Body of pancreas (tissue), 4 donors: Measurements from ENCODE around the gene DAZAP1. TPM values are rescaled to one million over a fixed set of nuclear protein-coding genes. Genes with fewer than 3 reads are reported as not detected.

Source experiments
- ATAC-seq: fragments of 150-250 bp; one replicate; pipeline ENCODE4 v1.9.1; 2016
- DNase-seq, 4 donors: peaks; one replicate each; pipeline ENCODE4 v3.0.0-alpha.2; 2019
- H3K27ac ChIP-seq, 4 donors: fragments of 200-600 bp; sonication (generic); 1 replicate in 3 of 4; 2 replicates in 1 of 4; pipeline versions ENCODE4 v1.5.1 to v1.6.1; 2016 to 2019; ENCODE audit warnings: mild to moderate bottlenecking in 1 of 4, mixed read lengths in 1 of 4, moderate library complexity in 1 of 4
- H3K27me3 ChIP-seq, 2 donors: fragments of 200-600 bp; sonication (generic); one replicate each; pipeline ENCODE4 v1.6.0; 2016; ENCODE audit warnings: mild to moderate bottlenecking in 1 of 2
- H3K36me3 ChIP-seq, 2 donors: fragments of 200-600 bp; sonication (generic); replicated peaks in 1 of 2; 2 replicates each; pipeline ENCODE4 v1.5.1; 2016; ENCODE audit warnings: low read depth in 2 of 2; ENCODE audit not compliant: insufficient read depth in 1 of 2
- H3K4me1 ChIP-seq: fragments of 200-600 bp; sonication (generic); one replicate; pipeline ENCODE4 v1.6.0; 2016
- H3K4me3 ChIP-seq, 2 donors: fragments of 200-600 bp; sonication (generic); 1 replicate in 1 of 2; 2 replicates in 1 of 2; pipeline ENCODE4 v1.5.1; 2016 to 2019
- H3K9me3 ChIP-seq, 3 donors: fragments of 200-600 bp; sonication (generic); 1 replicate in 2 of 3; 2 replicates in 1 of 3; pipeline ENCODE4 v1.5.1; 2016
- POLR2A ChIP-seq, 3 donors: fragments of 450-650 bp; IDR thresholded peaks; one replicate each; pipeline ENCODE4 v1.6.1; 2016; ENCODE audit warnings: antibody characterized with exemption in 3 of 3, mild to moderate bottlenecking in 2 of 3
- whole genome bisulfite sequencing, 2 donors: methylation state at CpG; one replicate each; pipeline ENCODE4 v1.1.5; 2017; 5-methylcytosine and 5-hydroxymethylcytosine counted together
- intact Hi-C: fragments of 100-400 bp; cut with DNase I; formaldehyde crosslinking; loops from one replicate; pipeline ENCODE4 v1.15.1; 2023
- total RNA-seq, 2 donors: library from RNA; depleted of rRNA; stranded (reverse); fragments of >200 nt; gene quantifications; one replicate each; pipeline ENCODE4 v1.1.0, GENCODE V29; 2016
- TF ChIP-seq, protein P1 (sequence below), 7 experiments: fragments of 450-650 bp in 4 of 7; fragments of 200-600 bp in 3 of 7; sonication (generic) in 3 of 7; IDR thresholded peaks; one replicate each; pipeline ENCODE4 v1.5.1; 2016 to 2019; ENCODE audit warnings: antibody characterized with exemption in 7 of 7

Gene DAZAP1
- total RNA-seq, 2 donors from 2014 or later, result 25.4 to 63.3 TPM

DNA sequence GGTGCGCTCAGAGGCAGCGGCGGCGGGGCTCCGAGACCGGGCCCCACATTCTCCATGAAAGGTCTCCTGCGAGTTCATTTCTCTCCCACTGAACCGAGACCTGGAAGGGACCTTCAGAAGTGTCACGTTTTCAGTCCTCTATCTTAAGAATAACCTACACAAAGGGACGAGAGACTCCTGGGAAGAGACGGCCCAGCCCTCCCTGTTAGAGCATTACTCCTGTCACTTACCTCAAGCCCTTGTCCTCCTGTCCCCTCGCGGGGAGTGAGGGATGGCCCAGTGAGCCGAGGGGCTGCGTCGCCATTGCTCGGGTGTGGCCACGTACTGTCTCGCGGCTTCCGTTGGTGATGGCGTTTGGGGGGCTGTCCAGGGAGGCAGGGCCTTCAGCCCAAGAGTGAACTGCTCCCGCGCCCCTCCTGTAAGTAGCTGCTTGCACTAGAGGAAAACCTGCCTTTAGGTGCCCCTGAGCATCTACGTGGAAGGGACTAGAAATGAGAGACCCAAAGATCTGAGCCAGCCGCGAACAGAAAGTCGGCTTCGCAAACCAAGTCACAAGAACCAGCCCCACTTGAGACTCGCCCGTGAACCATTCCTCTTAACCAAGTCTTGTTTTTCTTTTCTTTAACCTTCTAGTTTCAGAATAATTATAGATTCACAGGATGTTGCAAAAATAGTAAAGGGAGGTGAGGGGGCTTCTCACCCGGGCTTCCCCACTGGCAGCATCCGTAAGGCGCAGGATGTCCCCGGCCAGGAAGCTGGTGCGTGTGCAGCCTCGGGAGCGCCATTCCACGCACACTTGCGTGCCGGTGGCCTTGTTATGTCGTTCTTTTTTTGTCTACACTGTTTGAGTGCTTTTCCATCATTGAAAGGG is 44.8 kb upstream of the DAZAP1 start:
- H3K4me3 ChIP-seq, result no peak overlapping the region
- no peak for ATAC-seq

DNA sequence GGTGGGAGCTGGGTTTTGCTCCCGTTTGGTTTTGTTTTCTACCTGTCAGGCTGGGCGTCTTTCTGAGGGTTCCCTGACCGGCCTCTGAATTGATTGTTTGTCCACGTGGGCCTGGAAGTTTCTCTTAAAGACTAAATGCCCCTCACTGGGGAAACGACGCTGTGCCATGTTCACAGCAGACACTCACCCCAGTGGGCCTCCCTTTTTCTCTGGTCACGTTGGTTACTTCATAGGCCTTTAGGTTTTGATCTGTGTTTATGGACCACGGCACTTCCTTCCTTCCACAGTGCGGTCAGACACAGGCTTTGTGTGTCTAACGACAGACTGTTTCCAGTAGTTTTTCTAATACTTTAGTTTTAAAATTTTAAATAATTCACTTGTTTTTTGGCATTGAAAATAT is 43.8 kb upstream of the DAZAP1 start:
- TF ChIP-seq POLR2A (IDR thresholded peaks at IDR 0.05), result no peak
- TF ChIP-seq, protein P1, sequence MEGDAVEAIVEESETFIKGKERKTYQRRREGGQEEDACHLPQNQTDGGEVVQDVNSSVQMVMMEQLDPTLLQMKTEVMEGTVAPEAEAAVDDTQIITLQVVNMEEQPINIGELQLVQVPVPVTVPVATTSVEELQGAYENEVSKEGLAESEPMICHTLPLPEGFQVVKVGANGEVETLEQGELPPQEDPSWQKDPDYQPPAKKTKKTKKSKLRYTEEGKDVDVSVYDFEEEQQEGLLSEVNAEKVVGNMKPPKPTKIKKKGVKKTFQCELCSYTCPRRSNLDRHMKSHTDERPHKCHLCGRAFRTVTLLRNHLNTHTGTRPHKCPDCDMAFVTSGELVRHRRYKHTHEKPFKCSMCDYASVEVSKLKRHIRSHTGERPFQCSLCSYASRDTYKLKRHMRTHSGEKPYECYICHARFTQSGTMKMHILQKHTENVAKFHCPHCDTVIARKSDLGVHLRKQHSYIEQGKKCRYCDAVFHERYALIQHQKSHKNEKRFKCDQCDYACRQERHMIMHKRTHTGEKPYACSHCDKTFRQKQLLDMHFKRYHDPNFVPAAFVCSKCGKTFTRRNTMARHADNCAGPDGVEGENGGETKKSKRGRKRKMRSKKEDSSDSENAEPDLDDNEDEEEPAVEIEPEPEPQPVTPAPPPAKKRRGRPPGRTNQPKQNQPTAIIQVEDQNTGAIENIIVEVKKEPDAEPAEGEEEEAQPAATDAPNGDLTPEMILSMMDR (IDR thresholded peaks at IDR 0.05), result no peak
- Histone ChIP-seq H3K4me1 (peaks cover 14% of the 10 kb centered on the region), H3K36me3 (peaks cover 0 to 4% of the 10 kb centered on the region in 2 donors), H3K4me3 (no peak overlapping the region), H3K9me3 (no peaks in the 10 kb centered on the region), H3K27ac (no peak overlapping the region), H3K27me3 (no peaks in the 10 kb centered on the region)
- 71 to 80% methylated on average over 9 to 10 of the region's 10 CpGs for WGBS, 2 donors
- ATAC-seq (no peak), DNase-seq (no peak)
- intact Hi-C loops, result no loop called here

More for the DNA sequence above, 44.8 kb upstream of the DAZAP1 start:
- H3K4me1 ChIP-seq, result peaks cover 14% of the 10 kb centered on the region
- WGBS, 2 donors, result 82 to 92% methylated on average over 30 to 42 of the region's 42 CpGs
- intact Hi-C loops, result no loop called here
- DNase-seq, result no peak
- H3K27ac ChIP-seq, result no peak overlapping the region
- no peak for TF ChIP-seq POLR2A (IDR thresholded peaks at IDR 0.05)
- H3K36me3 ChIP-seq, result peaks cover 0 to 6% of the 10 kb centered on the region in 2 donors
- H3K27me3 ChIP-seq, result no peaks in the 10 kb centered on the region
- H3K9me3 ChIP-seq, result no peaks in the 10 kb centered on the region

DNA sequence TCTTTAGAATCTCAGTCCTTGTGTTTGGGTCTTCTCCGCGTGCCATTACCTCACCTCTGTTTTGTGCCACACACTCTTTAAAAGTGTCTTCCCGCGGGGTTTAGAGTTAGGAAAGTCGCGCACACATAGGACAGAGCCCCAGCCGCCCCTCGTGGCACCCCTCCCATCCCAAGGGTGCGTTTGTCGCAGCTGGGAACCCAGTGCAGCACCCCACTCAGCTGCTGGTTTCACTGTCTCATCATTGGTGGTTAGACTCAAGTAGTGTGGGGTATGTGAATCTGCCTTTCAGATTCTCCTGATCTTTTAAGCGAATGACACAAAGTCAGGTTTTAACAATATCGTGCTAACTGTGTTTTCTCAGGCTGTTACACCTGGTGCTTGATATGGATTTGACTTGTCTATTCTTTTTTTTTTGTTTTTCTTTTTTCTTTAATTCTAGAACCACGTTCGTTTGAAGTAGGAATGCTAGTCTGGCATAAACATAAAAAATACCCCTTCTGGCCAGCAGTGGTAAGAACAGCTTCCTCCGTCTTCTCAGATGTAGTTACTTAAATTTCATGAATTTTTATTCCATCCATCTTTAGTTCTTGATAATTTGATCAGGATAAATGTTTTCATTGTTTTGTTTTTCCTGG is 43.2 kb upstream of the DAZAP1 start:
- Histone ChIP-seq H3K9me3 (no peaks in the 10 kb centered on the region), H3K27me3 (no peaks in the 10 kb centered on the region), H3K4me1 (peaks cover 14% of the 10 kb centered on the region), H3K27ac (no peak overlapping the region), H3K36me3 (peaks cover 0 to 2% of the 10 kb centered on the region in 2 donors), H3K4me3 (no peak overlapping the region)
- DNase-seq, result no peak
- WGBS, 2 donors, result 76 to 88% methylated on average over 14 to 15 of the region's 15 CpGs
- ATAC-seq, result no peak
- intact Hi-C loops, result no loop called here
- no peak for TF ChIP-seq POLR2A (IDR thresholded peaks at IDR 0.05)
- TF ChIP-seq, protein P1 (IDR thresholded peaks at IDR 0.05), result peak in 1 of 7 experiments; percentile 17

DNA sequence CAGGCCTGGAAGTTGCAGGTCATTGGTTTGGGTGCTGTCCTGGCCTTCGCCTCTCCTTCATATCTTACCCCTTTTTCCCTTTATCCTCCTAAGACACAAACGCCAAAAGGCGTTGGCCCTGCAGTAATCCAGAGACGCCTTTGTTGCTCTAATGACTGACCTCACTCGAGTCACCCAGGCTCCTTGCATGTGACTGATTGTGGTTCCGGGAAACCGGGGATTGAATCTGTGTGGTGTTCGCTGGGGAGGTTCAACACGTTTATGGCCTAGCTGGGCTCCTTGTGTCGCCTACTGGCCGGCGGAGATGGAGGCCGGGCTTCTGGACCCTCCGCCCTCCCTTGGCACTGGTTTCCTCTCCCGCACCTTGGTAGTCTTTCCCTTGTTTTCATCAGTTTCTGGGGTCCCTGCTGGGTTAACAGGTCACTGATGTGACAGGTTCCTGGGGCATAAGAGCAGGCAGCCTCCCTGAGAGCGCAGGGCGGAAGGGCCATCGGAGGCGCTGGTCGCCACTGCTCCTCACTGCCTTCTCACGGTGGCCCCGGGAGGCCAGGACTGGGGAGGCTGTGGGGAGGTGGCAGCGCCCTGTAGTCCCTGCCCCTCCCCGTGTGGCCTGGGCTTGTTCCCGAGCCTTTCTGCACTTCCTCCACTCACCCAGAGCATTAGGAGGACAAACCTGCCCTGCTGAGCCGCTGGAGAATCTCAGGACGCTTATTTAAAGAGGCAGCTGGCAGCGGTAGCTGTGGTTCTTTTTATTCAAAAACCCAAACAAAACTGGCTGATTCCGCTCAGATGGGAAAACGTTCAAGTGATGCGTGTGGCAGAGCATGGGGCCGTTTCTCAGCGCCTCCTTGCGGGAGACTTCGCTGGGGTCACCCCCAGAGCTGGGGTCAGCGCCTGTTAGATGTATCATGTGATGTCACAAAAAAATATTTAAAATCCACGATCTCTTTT is 41.8 kb upstream of the DAZAP1 start:
- no peak for TF ChIP-seq POLR2A (IDR thresholded peaks at IDR 0.05)
- Histone ChIP-seq H3K36me3 (peaks cover 0 to 6% of the 10 kb centered on the region in 2 donors), H3K4me1 (peaks cover 9% of the 10 kb centered on the region), H3K27me3 (no peaks in the 10 kb centered on the region), H3K27ac (no peak overlapping the region), H3K9me3 (no peaks in the 10 kb centered on the region), H3K4me3 (no peak overlapping the region)
- DNase-seq (no peak), ATAC-seq (no peak)
- WGBS, 2 donors, result 84 to 88% methylated on average over 36 to 37 of the region's 37 CpGs
- intact Hi-C loops, result no loop called here

DNA sequence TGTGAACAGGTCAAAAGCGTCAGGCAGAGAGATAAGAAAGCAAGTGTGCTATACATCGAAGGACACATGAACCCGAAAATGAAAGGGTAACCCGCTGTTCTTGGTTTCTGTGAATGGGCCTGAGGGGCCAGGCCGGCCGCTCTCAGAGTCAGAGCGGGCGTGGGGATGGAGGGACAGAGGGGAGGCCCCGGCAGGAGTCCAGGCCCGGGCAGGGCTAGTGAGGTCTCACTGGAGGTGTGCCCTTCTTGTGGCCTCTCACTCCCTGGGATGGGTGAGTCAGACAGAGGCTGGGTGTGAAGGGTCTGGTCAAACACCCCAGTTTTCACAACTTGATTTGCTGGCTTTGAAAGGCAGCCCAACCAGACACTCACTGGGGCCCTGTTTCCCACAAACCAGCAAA is 41.1 kb upstream of the DAZAP1 start:
- intact Hi-C loops, result no loop called here
- 92 to 96% methylated on average over 10 of the region's 10 CpGs for WGBS, 2 donors
- Histone ChIP-seq H3K4me1 (peaks cover 2% of the 10 kb centered on the region), H3K9me3 (no peaks in the 10 kb centered on the region), H3K36me3 (peaks cover 0 to 11% of the 10 kb centered on the region in 2 donors), H3K27me3 (no peaks in the 10 kb centered on the region), H3K4me3 (no peak overlapping the region), H3K27ac (no peak overlapping the region)
- TF ChIP-seq, protein P1 (IDR thresholded peaks at IDR 0.05), result no peak
- no peak for TF ChIP-seq POLR2A (IDR thresholded peaks at IDR 0.05)
- DNase-seq (no peak), ATAC-seq (no peak)
